PFSK-1 (cell line): ENCODE measurements around the gene TMEM97.

ENCODE experiments used
- FOXP2 ChIP-seq: optimal IDR thresholded peaks from 2 replicates; pipeline ENCODE3; 2011; ENCODE audit warnings: borderline replicate concordance, control low read depth, inconsistent platforms; ENCODE audit not compliant: insufficient read depth; ENCODE audit errors: extremely low read length, extremely low read depth
- POLR2AphosphoS5 ChIP-seq: IDR thresholded peaks from 2 replicates; pipeline ENCODE4 v1.6.1; 2012; ENCODE audit warnings: low read depth, mild to moderate bottlenecking, control low read depth, low read length, moderate library complexity
- REST ChIP-seq, 2 experiments: IDR thresholded peaks; 2 replicates each; pipeline versions ENCODE4 v1.6.1 to v1.8.0; 2011 to 2012; ENCODE audit warnings: low read depth in 2 of 2, low read length in 2 of 2, control low read depth in 1 of 2, inconsistent platforms in 1 of 2, mild to moderate bottlenecking in 1 of 2, moderate library complexity in 1 of 2; ENCODE audit not compliant: insufficient read depth in 1 of 2
- SIN3A ChIP-seq: IDR thresholded peaks from 2 replicates; pipeline ENCODE4 v1.6.1; 2012; ENCODE audit warnings: mild to moderate bottlenecking, low read length, moderate library complexity, borderline replicate concordance; ENCODE audit not compliant: insufficient read depth
- TAF1 ChIP-seq: IDR thresholded peaks from 2 replicates; pipeline ENCODE4 v1.6.1; 2012; ENCODE audit warnings: low read length, control low read depth, borderline replicate concordance; ENCODE audit not compliant: insufficient read depth

The TMEM97 gene

GRCh38 chr17:28357901-28358197 lies 38.8 kb downstream of the TMEM97 start:
- no peak for TF ChIP-seq SIN3A
- TF ChIP-seq POLR2AphosphoS5 = no peak
- no peak for TF ChIP-seq TAF1
- TF ChIP-seq FOXP2 = no peak
- no peak for TF ChIP-seq REST (IDR thresholded peaks at IDR 0.05; ENCODE audit: insufficient read depth in 1 of 2, low read depth in 2 of 2, low read length in 2 of 2)

GRCh38 chr17:28363186-28363585 lies 44.2 kb downstream of the TMEM97 start:
- TF ChIP-seq TAF1 (no peak), FOXP2 (no peak), REST (IDR thresholded peaks at IDR 0.05; ENCODE audit: insufficient read depth in 1 of 2, low read depth in 2 of 2, low read length in 2 of 2) (no peak)

- TF ChIP-seq REST (IDR thresholded peaks at IDR 0.05; ENCODE audit: insufficient read depth in 1 of 2, low read depth in 2 of 2, low read length in 2 of 2) (no peak), FOXP2 (no peak), SIN3A (no peak), POLR2AphosphoS5 (no peak), TAF1 (no peak)
These were observed 45.0 kb downstream of the TMEM97 start for GRCh38 chr17:28363776-28364650.

GRCh38 chr17:28364665-28365363 lies 45.8 kb downstream of the TMEM97 start, which contains the start of gene SEBOX:
SEBOX (minus strand) TSS chr17:28365199; CDS start chr17:28365151, 48 bp downstream.
- TF ChIP-seq TAF1 = no peak
- no peak for TF ChIP-seq REST (IDR thresholded peaks at IDR 0.05; ENCODE audit: insufficient read depth in 1 of 2, low read depth in 2 of 2, low read length in 2 of 2)
- no peak for TF ChIP-seq POLR2AphosphoS5
- no peak for TF ChIP-seq FOXP2
- no peak for TF ChIP-seq SIN3A
